Measurements from ENCODE around the gene GCLC. TPM values are rescaled to one million over a fixed set of nuclear protein-coding genes. Genes with fewer than 3 reads are reported as not detected.
"Not testable (repeated sequence)": the region's sequence is repeated elsewhere in the genome, so short reads cannot be mapped to it uniquely, and the experiment has no call there.

GCLC gene
- total RNA-seq, 1 donor from 2014 or later: 37.0 TPM

- Histone ChIP-seq H3K9me3 (no peaks in the 10 kb centered on the region), H3K27ac (no peak overlapping the region), H3K36me3 (no peaks in the 10 kb centered on the region), H3K4me3 (no peak overlapping the region), H3K27me3 (ENCODE audit: low read depth) (no peaks in the 10 kb centered on the region), H3K4me1 (peaks cover 3% of the 10 kb centered on the region)
- no peak for TF ChIP-seq CTCF (IDR thresholded peaks at IDR 0.05)
- no peak for DNase-seq
- no peak for ATAC-seq
- intact Hi-C loops (cut with DNase I): no loop called here
These were observed 37.0 kb upstream of the GCLC start for GRCh38 chr6:53581856-53582255.

GRCh38 chr6:53581173-53581773, 36.4 kb upstream of the GCLC start:
- ATAC-seq (no peak), DNase-seq (no peak)
- H3K27ac ChIP-seq: no peak overlapping the region
- no peak overlapping the region for H3K4me3 ChIP-seq
- peaks cover 3% of the 10 kb centered on the region for H3K4me1 ChIP-seq
- no peaks in the 10 kb centered on the region for H3K36me3 ChIP-seq
- TF ChIP-seq CTCF (IDR thresholded peaks at IDR 0.05): no peak
- no peaks in the 10 kb centered on the region for H3K9me3 ChIP-seq
- no peaks in the 10 kb centered on the region for H3K27me3 ChIP-seq (ENCODE audit: low read depth)
- intact Hi-C loops (cut with DNase I): no loop called here

- Histone ChIP-seq H3K36me3 (no peaks in the 10 kb centered on the region), H3K4me3 (no peak overlapping the region), H3K9me3 (no peaks in the 10 kb centered on the region), H3K27ac (no peak overlapping the region), H3K4me1 (peaks cover 3% of the 10 kb centered on the region), H3K27me3 (ENCODE audit: low read depth) (no peaks in the 10 kb centered on the region)
- ATAC-seq (no peak), DNase-seq (no peak)
- TF ChIP-seq CTCF (IDR thresholded peaks at IDR 0.05): no peak
- intact Hi-C loops (cut with DNase I): no loop called here
These were observed 34.4 kb upstream of the GCLC start for GRCh38 chr6:53579338-53579737.

GRCh38 chr6:53578371-53578770, 33.5 kb upstream of the GCLC start:
- ATAC-seq (no peak), DNase-seq (no peak)
- Histone ChIP-seq H3K4me3 (no peak overlapping the region), H3K27me3 (ENCODE audit: low read depth) (no peaks in the 10 kb centered on the region), H3K4me1 (peaks cover 3% of the 10 kb centered on the region), H3K9me3 (no peaks in the 10 kb centered on the region), H3K36me3 (no peaks in the 10 kb centered on the region), H3K27ac (no peak overlapping the region)
- intact Hi-C loops (cut with DNase I): no loop called here
- TF ChIP-seq CTCF (IDR thresholded peaks at IDR 0.05): no peak

- H3K4me3 ChIP-seq: no peak overlapping the region
- H3K4me1 ChIP-seq: no peaks in the 10 kb centered on the region
- H3K36me3 ChIP-seq: no peaks in the 10 kb centered on the region
- no peak for ATAC-seq
- H3K9me3 ChIP-seq: no peaks in the 10 kb centered on the region
- no peak for TF ChIP-seq CTCF (IDR thresholded peaks at IDR 0.05)
- DNase-seq: no peak
- intact Hi-C loops (cut with DNase I): no loop called here
- no peak overlapping the region for H3K27ac ChIP-seq
- no peaks in the 10 kb centered on the region for H3K27me3 ChIP-seq (ENCODE audit: low read depth)
These were observed 28.4 kb upstream of the GCLC start for GRCh38 chr6:53573299-53573698.

GRCh38 chr6:53572379-53572778, 27.5 kb upstream of the GCLC start:
- H3K27ac ChIP-seq; H3K27me3 ChIP-seq (ENCODE audit: low read depth); H3K36me3 ChIP-seq; H3K4me3 ChIP-seq; H3K9me3 ChIP-seq; DNase-seq; H3K4me1 ChIP-seq; ATAC-seq; intact Hi-C loops (cut with DNase I): not testable (repeated sequence)

All from lower lobe of right lung (tissue), 2 donors.